H7 (cell line): Measurements from ENCODE around the gene GPX3. TPM values are rescaled to one million over a fixed set of nuclear protein-coding genes. Genes with fewer than 3 reads are reported as not detected.

Source experiments
- DNase-seq: peaks from one replicate; pipeline ENCODE4 v3.0.0; 2012
- H3K27me3 ChIP-seq: 2 replicates; pipeline ENCODE4 v1.6.0; 2011; ENCODE audit warnings: mild to moderate bottlenecking, low read length; ENCODE audit not compliant: control insufficient read depth, insufficient read depth
- H3K36me3 ChIP-seq: replicated peaks from 2 replicates; pipeline ENCODE4 v1.5.1; 2011; ENCODE audit warnings: low read length; ENCODE audit not compliant: control insufficient read depth, insufficient read depth
- H3K4me3 ChIP-seq: 2 replicates; pipeline ENCODE4 v1.5.1; 2011; ENCODE audit warnings: low read depth, mild to moderate bottlenecking, control low read depth, low read length, moderate library complexity; ENCODE audit not compliant: insufficient read depth
- total RNA-seq: library from RNA; depleted of rRNA; stranded (reverse); fragments of >200 nt; shearing (Covaris generic); gene quantifications from 2 replicates; pipeline ENCODE4 v1.2.3, GENCODE V29; 2014

Gene GPX3
- total RNA-seq, 1 experiment from 2014 or later = 39.8 TPM

DNA sequence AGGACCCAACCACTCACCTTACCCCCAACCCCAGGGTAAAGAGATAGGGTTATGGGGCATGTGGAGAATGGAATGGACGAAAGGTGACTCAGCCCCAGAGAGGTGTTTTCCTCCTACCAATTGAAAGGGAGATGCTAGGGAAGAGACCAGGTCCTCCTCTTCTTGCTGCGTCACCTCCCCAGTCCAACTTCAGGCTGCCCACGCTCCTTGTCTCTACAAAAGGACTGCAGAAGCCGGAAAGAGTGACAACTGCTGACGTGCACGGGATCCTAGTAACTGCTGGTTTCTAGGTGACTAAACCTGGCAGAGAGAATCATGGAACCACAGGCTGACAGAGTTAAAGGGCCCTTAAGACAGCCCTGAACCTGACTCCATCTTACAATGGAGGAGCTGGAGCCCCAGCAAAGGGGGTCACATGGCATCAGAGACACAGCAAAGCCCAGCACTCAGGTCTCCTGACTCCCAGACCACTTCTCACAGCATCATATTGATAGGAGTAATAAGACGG is 2.2 kb downstream of the GPX3 start:
- peak; percentile 18 for DNase-seq
- no peaks in the 10 kb centered on the region for H3K36me3 ChIP-seq
- H3K4me3 ChIP-seq = no peak overlapping the region
- H3K27me3 ChIP-seq = peaks cover 13% of the 10 kb centered on the region

- DNase-seq = no peak
- H3K36me3 ChIP-seq = peaks cover under 1% of the 10 kb centered on the region
- peaks cover 13% of the 10 kb centered on the region for H3K27me3 ChIP-seq
- no peak overlapping the region for H3K4me3 ChIP-seq
Measured at GRCh38 chr5:151023047-151023615, 2.7 kb downstream of the GPX3 start.

DNA sequence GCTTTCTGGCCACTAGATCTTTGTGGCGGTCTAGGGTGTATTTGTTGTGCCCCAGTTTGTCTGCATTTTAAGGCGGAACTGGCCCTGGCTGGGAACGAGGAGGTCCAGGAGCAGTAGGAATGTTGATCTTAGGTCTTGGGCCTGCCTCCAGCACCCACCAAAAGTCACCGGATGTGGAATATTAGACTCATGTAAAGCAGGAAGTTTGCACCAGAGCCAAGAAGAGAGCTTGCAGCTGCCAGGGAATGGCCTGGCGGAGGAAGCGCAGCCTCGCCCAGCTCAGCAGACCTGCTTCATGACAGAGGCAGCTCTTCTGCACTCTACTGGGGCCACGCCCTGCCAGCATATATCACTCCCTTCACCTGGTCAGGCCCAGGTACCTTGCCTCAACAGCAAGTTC is 3.3 kb downstream of the GPX3 start:
- peaks cover 13% of the 10 kb centered on the region for H3K27me3 ChIP-seq
- H3K4me3 ChIP-seq = no peak overlapping the region
- H3K36me3 ChIP-seq = peaks cover 2% of the 10 kb centered on the region
- no peak for DNase-seq

- H3K36me3 ChIP-seq = peaks cover 2% of the 10 kb centered on the region
- peaks cover 13% of the 10 kb centered on the region for H3K27me3 ChIP-seq
- no peak overlapping the region for H3K4me3 ChIP-seq
- no peak for DNase-seq
Measured at GRCh38 chr5:151024440-151025249, 4.3 kb downstream of the GPX3 start.

- no peak overlapping the region for H3K4me3 ChIP-seq
- H3K36me3 ChIP-seq = peaks cover 2% of the 10 kb centered on the region
- H3K27me3 ChIP-seq = peaks cover 13% of the 10 kb centered on the region
- no peak for DNase-seq
Measured at GRCh38 chr5:151025250-151025606, 4.8 kb downstream of the GPX3 start.

- peaks cover 9% of the 10 kb centered on the region for H3K27me3 ChIP-seq
- H3K4me3 ChIP-seq = no peak overlapping the region
- DNase-seq = peak; percentile 27
- peaks cover 2% of the 10 kb centered on the region for H3K36me3 ChIP-seq
Measured at GRCh38 chr5:151026088-151026487, 5.7 kb downstream of the GPX3 start.

- DNase-seq = peak; percentile 26
- Histone ChIP-seq H3K4me3 (no peak overlapping the region), H3K36me3 (peaks cover 2% of the 10 kb centered on the region), H3K27me3 (peaks cover 3% of the 10 kb centered on the region)
Measured at GRCh38 chr5:151026679-151027078, 6.3 kb downstream of the GPX3 start.

- H3K27me3 ChIP-seq = no peaks in the 10 kb centered on the region
Measured at GRCh38 chr5:151027961-151028479, 7.6 kb downstream of the GPX3 start.

DNA sequence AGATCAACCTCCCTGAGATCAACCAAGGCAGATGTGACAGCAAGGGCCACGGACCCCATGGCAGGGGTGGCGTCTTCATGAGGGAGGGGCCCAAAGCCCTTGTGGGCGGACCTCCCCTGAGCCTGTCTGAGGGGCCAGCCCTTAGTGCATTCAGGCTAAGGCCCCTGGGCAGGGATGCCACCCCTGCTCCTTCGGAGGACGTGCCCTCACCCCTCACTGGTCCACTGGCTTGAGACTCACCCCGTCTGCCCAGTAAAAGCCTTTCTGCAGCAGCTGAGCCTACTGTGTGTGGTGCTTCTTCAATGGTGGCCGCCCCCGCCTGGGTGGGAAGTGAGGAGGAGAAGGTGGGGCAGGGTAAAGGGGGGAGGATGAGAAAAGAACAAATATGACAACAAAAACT is 8.3 kb downstream of the GPX3 start:
- peaks cover 2% of the 10 kb centered on the region for H3K36me3 ChIP-seq
- H3K4me3 ChIP-seq = no peak overlapping the region
- H3K27me3 ChIP-seq = no peaks in the 10 kb centered on the region
- peak; percentile 23 for DNase-seq

More at GRCh38 chr5:151027961-151028479, 7.6 kb downstream of the GPX3 start:
- peak; percentile 13 for DNase-seq
- no peak overlapping the region for H3K4me3 ChIP-seq
- peaks cover 2% of the 10 kb centered on the region for H3K36me3 ChIP-seq

- H3K4me3 ChIP-seq = no peak overlapping the region
- DNase-seq = peak; percentile 7
- H3K36me3 ChIP-seq = peaks cover 3% of the 10 kb centered on the region
- no peaks in the 10 kb centered on the region for H3K27me3 ChIP-seq
Measured at GRCh38 chr5:151029179-151030055, 9.0 kb downstream of the GPX3 start.

DNA sequence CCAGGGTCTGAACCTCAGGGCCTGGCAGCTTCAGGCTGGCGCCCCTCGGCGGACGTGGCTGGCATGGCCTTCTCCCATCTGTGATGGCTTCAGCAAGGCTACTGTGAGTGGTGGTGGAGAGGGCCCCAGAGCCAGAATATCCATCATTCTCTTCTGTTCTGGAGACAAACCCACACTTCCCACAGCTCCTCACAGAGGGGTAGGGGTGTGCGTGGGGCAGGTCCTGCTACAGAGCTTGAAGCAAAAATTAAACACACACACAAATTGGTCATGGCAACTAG is 9.6 kb downstream of the GPX3 start:
- no peaks in the 10 kb centered on the region for H3K27me3 ChIP-seq
- peak; percentile 41 for DNase-seq
- no peak overlapping the region for H3K4me3 ChIP-seq
- peaks cover 6% of the 10 kb centered on the region for H3K36me3 ChIP-seq

- peak; percentile 22 for DNase-seq
- H3K4me3 ChIP-seq = no peak overlapping the region
- peaks cover 7% of the 10 kb centered on the region for H3K36me3 ChIP-seq
- no peaks in the 10 kb centered on the region for H3K27me3 ChIP-seq
Measured at GRCh38 chr5:151030379-151030778, 10.0 kb downstream of the GPX3 start.

GRCh38 chr5:151031554-151031953 is 11.2 kb downstream of the GPX3 start:
- peaks cover 8% of the 10 kb centered on the region for H3K36me3 ChIP-seq
- H3K27me3 ChIP-seq = no peaks in the 10 kb centered on the region
- peak; percentile 9 for DNase-seq
- no peak overlapping the region for H3K4me3 ChIP-seq

GRCh38 chr5:151033217-151033934 is 13.0 kb downstream of the GPX3 start:
- no peaks in the 10 kb centered on the region for H3K27me3 ChIP-seq
- H3K36me3 ChIP-seq = peaks cover 6% of the 10 kb centered on the region

More at GRCh38 chr5:151033217-151033934, 13.0 kb downstream of the GPX3 start:
- peak; percentile 25 for DNase-seq
- H3K4me3 ChIP-seq = no peak overlapping the region
